GM20000 (cell line): ENCODE measurements around the gene SLBP.

Experiments used
- DNase-seq: peaks from one replicate; pipeline ENCODE4 v3.0.0; 2012; ENCODE audit warnings: low spot score
- CTCF ChIP-seq: IDR thresholded peaks from 2 replicates; pipeline ENCODE4 v1.5.1; 2012; ENCODE audit warnings: mild to moderate bottlenecking, control low read depth; ENCODE audit errors: extremely low read depth, missing control alignments

SLBP gene

GRCh38 chr4:1752284-1753041, 40.3 kb upstream of the SLBP start:
- DNase-seq: peak; percentile 37
- TF ChIP-seq CTCF: no peak

GRCh38 chr4:1751919-1752283, 39.8 kb upstream of the SLBP start:
- TF ChIP-seq CTCF: no peak

GRCh38 chr4:1751155-1751918, 39.2 kb upstream of the SLBP start:
- TF ChIP-seq CTCF: no peak
- DNase-seq: no peak

More at GRCh38 chr4:1751919-1752283, 39.8 kb upstream of the SLBP start:
- no peak for DNase-seq

GRCh38 chr4:1750381-1751154, 38.4 kb upstream of the SLBP start:
- no peak for DNase-seq
- TF ChIP-seq CTCF: no peak

GRCh38 chr4:1749826-1750225, 37.7 kb upstream of the SLBP start:
- TF ChIP-seq CTCF: no peak
- no peak for DNase-seq

GRCh38 chr4:1749370-1749769, 37.3 kb upstream of the SLBP start:
- peak; percentile 46 for DNase-seq
- TF ChIP-seq CTCF: no peak
